NCI-H510A (cell line): ENCODE results near the gene GPR173.
A peak's percentile ranks its signal among the peaks of the same experiment; 100 is the strongest.

Source experiments
- DNase-seq: peaks from one replicate; lab custom pipeline; 2025; lab: John Stamatoyannopoulos, UW

Gene GPR173

DNA sequence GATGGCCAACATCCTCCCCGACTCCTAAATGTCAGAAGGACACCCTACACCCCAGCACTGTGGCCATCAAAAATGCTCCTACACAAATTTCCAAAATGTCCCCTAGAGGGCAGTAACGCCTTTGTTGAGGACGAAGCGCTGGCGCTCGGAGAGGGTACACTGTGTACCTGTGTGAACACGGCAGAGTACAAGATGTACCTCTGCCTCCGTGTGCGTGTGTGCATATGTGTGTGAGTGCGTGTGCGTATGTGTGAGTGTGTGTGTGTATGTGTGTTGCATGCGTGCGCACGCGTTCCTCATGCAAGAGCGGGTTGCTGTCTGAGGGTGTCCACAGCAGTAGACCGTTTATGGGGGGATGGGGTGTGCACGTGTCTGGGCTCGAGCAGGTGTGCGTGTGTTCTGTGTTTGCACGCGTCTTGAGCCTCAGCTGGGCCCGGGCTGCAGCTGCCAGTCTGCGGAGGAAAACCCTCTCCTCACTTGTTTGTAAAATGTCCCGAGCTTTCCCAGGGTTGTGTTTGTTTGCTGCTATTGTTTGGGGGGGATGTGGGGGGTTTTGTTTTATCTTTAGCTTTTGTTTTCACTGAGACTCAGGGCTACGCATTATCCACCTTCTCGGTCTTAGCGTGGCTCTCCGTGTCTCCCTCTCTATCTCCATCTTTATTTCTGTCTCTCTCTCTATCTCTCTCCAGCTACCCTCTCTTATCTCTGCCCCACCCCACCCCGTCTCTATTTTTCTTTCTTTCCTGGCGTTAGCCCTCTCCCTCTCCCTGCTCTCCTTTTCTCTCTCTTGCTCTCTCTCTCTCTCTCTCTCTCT is 23.2 kb downstream of the GPR173 start:
- DNase-seq, result peak; percentile 69

DNA sequence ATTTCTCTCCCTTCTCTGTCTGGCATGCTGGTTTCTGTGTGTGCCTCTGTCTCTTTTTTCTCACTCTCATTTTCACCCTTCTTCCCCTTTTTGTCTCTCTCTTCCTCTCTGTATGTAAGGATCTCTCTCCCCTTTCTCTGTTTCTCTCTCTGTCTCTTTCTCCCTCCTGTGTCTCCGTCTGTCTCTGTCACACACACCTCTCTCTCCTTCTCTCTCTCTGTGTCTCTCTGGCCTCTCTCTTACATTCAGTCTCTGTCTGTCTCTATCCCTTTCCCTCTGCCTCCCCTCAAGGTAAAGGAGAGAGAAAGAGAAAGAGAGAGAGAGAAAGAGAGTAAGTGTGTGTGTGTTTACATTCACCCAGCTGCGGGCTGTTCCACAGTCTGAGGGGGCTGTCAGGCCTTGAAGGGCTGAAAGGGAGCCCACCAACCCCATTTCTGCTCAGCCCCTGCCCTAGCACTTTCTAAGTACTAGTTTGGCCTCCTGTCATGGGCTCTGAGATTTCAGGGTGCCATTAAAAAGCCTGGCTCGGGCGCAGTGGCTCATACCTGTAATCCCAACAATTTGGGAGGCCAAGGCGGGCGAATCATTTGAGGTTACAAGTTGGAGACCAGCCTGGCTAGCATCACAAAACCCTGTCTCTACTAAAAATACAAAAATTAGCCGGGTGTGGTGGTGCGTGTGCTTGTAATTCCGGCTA is 24.0 kb downstream of the GPR173 start:
- DNase-seq, result no peak

DNA sequence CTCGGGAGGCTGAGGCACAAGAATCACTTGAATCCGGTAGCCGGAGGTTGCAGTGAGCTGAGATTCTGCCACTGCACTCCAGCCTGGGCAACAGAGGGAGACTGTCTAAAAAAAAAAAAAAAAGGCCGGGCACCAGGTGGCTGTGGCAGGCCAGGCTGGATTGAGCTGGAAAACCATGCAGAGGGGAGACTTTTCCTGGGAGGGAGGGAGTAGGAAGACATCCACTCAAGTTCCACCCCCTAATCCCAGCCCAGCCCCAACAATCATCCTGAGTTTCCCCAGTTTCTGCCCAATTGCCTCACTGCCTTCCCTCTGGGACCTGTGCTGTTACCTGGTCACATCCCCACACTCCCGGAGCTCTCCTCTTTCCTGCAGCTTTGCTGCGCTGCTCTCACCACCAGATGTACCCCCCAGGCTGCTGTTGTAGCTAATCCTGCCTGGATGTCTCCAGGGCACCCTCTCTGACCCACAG is 24.6 kb downstream of the GPR173 start:
- no peak for DNase-seq

DNA sequence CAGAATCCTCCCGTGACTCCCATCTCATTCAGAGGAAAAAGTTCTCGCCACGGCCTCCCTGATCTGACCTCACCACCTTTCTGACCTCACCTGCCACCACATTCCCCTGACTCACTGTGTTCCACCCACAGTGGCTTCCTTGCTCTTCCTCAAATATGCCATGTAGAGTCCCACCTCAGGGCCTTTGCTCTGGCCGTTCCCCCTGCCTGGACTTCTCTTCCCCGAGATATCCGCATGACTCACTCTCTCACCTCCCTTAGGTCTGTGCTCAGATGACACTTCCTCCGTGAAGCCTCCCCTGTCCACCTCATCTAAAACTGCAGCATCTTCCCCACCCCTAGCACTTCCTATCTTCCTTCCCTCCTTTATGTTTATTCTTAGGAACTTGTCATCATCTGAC is 26.4 kb downstream of the GPR173 start:
- DNase-seq, result no peak

DNA sequence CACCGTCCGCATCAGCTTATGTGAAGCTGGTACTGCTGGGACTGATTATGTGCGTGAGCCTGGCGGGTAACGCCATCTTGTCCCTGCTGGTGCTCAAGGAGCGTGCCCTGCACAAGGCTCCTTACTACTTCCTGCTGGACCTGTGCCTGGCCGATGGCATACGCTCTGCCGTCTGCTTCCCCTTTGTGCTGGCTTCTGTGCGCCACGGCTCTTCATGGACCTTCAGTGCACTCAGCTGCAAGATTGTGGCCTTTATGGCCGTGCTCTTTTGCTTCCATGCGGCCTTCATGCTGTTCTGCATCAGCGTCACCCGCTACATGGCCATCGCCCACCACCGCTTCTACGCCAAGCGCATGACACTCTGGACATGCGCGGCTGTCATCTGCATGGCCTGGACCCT is 28.1 kb downstream of the GPR173 start:
- DNase-seq, result no peak

DNA sequence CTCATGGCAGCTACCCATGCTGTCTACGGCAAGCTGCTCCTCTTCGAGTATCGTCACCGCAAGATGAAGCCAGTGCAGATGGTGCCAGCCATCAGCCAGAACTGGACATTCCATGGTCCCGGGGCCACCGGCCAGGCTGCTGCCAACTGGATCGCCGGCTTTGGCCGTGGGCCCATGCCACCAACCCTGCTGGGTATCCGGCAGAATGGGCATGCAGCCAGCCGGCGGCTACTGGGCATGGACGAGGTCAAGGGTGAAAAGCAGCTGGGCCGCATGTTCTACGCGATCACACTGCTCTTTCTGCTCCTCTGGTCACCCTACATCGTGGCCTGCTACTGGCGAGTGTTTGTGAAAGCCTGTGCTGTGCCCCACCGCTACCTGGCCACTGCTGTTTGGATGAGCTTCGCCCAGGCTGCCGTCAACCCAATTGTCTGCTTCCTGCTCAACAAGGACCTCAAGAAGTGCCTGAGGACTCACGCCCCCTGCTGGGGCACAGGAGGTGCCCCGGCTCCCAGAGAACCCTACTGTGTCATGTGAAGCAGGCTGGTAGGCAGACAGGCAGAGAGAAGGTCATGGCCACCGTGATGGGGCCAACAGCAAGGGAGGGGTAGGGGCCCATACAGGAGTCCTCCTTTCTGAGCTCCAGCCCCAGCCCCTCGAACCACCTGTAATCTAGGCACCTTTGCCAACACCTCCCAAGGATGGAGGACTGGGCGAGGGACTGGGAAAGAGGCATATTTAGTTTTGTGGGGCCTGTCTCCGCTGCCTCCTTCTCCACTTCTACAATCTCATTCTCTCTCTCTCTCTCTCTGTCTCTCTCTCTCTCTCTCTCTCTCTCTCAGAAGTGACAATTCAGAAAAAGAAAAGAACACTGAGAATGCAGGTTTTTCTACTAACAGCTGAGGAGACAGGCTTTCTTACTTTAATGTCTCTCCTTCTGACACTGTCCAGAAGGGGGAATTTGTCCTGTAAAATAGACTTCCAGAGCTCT is 28.9 kb downstream of the GPR173 start:
- DNase-seq, result no peak

DNA sequence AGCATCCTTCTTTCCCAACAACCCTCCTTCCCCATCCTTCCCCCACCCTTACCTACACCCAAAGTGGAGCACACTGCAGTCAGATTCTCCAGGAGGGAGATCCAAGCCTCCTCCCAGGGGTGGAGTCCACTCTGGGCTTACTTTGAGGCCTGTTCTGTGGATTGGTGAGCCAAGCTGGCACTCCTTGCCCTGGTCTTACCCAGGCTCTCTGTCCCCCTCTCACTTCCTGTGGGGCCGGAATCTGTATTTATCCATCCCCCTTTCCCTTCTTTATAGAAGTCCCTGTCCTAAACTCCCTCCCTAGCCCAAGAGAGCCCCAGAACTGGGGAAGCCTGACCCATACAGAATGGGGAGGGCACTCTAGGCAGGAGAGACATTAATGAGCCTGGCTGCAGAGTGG is 30.4 kb downstream of the GPR173 start:
- DNase-seq, result no peak

DNA sequence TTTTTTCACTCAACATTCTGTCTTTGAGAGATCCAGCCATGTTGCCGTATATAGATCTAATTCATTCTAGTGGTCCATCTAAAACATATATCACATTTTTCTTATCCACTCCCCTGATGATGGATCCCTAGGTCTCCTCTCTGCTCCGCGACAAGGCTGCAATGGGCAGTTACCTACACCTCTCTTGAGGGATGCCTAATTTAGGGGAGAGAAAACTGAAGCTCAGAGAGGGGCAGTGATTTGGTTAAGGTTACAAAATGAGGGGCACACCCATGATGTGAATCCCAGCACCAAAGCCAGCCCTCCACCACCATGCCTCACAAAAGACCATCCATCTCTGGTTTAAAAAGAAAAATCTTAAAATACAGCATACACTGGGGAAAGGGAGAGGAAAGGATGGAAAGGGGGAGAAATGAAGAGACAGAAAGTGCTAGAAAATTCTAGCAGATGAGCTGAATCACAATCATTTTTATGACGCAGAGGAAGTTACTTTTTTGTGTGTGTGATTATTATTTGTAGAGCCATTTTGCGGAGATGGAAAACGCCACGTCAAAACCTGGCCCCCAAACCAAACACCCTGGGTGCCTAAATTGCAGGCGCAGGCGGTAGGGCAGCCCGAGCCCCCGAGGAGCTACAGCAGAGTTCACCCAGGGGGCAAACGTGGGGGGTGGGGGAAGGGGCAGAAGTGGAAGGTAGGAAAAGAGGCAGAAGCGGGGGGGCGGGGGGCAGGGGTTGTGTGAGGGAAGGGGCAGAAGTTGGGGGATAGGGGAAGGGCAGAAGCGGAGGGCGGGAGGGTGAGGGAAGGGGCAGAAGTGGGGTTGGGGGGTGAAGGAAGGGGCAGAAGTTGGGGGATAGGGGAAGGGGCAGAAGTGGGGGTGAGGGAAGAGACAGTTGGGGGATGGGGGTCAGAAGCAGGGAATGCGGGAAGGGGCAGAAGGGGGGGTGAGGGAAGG is 32.3 kb downstream of the GPR173 start:
- DNase-seq, result no peak

DNA sequence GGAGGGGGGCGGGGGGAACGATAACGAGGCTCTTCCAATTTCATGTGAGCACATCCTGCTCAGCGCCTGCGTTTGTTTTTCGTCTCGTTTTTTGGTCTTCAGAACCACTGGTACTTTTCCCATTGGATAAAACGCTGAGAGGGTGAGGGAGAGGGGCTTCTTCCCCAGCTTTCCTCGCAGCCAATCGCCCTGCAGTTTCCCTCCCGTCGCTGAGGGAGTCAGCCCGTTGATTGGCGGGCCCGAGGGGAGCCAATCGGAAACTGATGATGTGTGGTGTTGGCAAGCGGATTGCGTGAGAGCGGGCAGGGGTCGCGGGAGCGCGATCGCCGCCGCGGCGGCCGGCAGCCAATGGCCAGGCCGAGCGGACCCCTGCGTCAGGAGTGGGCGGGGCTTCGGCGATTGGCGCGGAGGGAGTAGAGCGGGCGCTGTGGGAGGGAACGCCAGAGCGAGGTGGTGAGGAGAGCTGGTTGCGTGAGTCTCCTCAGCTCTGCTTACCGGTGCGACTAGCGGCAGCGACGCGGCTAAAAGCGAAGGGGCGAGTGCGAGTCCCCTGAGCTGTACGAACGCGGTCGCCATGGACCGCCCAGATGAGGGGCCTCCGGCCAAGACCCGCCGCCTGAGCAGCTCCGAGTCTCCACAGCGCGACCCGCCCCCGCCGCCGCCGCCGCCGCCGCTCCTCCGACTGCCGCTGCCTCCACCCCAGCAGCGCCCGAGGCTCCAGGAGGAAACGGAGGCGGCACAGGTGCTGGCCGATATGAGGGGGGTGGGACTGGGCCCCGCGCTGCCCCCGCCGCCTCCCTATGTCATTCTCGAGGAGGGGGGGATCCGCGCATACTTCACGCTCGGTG is 33.6 kb downstream of the GPR173 start, which contains the start of gene TSPYL2:
TSPYL2 (plus strand) TSS at position 443 of the 848 bp plus-strand sequence; CDS start at position 575, 132 bp downstream.
- DNase-seq, result peak; percentile 90

DNA sequence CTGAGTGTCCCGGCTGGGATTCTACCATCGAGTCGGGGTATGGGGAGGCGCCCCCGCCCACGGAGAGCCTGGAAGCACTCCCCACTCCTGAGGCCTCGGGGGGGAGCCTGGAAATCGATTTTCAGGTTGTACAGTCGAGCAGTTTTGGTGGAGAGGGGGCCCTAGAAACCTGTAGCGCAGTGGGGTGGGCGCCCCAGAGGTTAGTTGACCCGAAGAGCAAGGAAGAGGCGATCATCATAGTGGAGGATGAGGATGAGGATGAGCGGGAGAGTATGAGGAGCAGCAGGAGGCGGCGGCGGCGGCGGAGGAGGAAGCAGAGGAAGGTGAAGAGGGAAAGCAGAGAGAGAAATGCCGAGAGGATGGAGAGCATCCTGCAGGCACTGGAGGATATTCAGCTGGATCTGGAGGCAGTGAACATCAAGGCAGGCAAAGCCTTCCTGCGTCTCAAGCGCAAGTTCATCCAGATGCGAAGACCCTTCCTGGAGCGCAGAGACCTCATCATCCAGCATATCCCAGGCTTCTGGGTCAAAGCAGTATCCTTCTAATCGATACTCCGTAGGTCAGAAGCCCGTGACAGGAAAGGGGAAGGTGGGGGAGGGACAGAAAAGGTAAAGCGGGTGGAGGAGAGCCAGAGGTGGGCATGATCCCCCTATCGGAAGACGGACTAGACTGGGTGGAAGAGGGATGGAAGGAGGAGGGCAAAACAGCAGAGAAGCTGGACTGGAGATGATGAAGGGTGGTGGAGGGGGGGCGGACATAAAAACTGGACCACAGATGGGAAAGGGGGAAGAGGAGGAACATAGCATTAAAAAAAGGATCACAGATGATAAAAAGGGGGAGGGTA is 34.4 kb downstream of the GPR173 start:
- DNase-seq, result no peak

DNA sequence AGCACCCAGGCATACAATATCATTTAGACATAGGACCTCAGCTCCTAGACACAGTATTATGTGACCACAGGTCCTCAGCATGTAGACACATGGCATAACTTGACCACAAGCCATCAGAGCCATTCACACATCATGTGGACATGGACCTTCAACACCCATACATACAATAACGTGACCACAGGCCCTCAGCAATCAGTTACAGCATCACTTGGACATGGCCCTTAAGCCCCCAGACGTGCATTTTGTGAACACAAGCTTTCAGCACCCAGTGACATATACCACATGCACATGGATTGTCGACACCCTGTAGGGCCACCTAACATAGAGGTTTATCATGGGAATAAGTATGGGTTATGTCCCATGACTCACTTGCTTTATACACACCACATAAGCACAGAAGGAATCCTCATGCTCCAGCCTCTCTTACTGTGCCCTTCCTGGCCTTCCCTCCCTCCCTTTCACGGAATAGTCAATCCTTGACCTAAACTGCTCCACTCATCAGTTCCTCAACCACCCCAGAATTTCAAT is 35.5 kb downstream of the GPR173 start:
- DNase-seq, result no peak

DNA sequence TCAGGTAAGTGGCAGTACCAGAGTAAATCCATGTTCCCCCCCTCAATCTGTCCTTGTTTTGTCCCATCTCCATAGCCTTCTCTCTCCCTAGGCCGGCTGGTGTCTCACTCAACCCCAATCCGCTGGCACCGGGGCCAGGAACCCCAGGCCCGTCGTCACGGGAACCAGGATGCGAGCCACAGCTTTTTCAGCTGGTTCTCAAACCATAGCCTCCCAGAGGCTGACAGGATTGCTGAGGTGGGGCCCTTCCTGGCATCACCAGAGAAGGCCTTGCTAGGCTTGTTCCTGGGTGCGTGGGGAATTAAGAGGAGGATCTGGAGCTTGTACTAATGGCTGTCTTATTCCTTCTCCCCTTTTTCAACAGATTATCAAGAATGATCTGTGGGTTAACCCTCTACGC is 36.3 kb downstream of the GPR173 start:
- DNase-seq, result no peak

DNA sequence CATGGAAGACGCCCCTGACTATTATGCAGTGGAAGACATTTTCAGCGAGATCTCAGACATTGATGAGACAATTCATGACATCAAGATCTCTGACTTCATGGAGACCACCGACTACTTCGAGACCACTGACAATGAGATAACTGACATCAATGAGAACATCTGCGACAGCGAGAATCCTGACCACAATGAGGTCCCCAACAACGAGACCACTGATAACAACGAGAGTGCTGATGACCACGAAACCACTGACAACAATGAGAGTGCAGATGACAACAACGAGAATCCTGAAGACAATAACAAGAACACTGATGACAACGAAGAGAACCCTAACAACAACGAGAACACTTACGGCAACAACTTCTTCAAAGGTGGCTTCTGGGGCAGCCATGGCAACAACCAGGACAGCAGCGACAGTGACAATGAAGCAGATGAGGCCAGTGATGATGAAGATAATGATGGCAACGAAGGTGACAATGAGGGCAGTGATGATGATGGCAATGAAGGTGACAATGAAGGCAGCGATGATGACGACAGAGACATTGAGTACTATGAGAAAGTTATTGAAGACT is 37.2 kb downstream of the GPR173 start:
- no peak for DNase-seq

DNA sequence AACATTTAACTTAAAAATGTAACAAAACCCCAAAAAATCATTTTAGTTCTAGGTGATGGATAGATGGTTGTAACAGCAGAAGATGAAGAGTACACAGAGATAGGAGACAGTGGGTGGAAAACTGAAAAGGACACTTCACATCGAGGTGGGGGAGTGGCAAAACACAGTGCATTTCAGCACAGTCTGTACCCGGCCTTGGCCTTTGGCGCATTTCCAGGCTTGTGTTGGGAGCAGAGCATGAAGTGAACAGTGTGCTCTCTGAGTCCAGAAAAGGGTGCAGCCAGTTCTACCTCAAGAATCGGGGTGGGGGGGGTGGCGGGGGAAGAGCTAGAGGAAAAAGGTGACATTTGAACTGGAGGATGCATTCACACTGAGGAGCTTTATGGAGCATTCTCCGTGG is 37.9 kb downstream of the GPR173 start:
- DNase-seq, result no peak

DNA sequence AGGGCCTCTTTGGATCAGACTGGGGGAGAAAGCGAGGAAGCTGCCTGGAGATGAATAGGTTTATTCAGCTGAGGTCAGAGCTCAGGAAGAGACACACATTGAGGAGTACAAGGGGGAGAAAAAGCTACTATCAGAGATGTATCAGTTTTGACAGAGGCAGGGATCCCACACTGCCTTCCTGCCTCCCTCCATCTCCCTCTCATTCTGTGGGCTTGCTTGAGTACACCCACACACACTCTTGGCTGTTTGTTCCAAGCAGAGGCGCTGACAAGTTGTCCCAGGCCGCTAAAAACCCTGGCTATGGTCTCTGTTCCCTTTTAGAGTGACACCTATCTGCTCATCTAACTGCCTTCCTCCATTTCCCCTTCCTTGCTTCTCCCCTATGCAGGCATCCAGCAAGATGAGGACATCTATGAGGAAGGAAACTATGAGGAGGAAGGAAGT is 38.8 kb downstream of the GPR173 start:
- DNase-seq, result no peak

DNA sequence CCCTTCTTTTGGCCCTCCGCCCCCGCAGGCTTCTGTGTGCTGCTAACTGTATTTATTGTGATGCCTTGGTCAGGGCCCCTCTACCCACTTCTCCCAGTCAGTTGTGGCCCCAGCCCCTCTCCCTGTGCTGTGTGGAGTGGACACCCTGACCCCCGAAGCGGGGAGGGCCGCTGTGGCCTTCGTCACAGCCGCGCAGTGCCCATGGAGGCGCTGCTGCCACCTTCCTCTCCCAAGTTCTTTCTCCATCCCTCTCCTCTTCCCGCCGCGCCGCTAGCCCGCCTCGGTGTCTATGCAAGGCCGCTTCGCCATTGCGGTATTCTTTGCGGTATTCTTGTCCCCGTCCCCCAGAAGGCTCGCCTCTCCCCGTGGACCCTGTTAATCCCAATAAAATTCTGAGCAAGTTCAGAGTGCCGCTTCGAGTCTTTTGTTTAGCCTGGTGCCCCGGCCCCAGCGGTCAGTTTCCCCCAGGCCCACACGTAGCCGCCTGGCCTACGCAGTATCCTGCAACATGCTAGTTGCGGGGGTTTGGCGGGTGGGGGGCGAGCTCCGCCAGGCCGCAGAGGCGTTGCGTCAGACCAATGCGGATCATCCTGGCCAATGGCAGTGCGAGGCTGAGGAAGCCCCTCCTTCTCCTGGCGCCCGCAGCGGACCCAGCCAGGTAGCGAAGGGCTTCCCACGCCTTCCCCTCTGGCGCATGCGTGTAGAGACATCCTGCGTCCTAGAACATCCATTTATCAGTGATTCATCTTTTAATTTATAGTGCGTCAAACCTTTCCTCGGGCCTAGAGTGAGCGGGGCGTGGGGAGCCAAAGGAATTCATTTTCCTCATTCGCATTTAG is 39.8 kb downstream of the GPR173 start:
- peak; percentile 70 for DNase-seq

DNA sequence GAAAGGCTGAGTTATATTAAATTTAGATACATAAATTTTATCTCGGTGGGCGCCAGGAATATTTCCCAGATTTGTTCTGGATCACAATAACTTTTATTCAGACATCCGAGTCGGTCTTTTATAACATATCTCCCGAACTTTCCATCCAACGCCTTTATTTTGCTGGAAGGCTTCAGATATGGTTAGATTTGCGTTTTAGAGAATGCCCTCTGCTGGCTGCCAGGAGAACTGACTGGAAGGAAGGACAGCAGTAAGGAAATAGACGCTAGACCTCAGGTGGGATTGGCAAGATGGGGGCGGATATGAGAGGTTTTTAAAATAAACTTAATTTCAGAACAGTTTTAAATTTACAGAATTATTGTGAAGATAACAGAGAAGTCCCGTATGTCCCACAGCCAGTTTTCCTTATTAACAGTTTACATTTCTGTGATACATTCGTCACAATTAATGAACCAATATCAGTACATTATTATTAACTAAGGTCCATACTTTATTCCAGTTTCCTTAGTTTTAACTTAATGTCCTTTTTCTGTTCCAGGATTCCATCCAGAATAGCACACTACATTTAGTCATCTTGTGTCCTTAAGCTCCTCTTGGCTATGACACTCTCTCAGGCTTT is 40.7 kb downstream of the GPR173 start:
- DNase-seq, result peak; percentile 12
